Mesothelial cell of epicardium (in vitro differentiated cells): ENCODE measurements around the gene KRTAP4-2. TPM values are rescaled to one million over a fixed set of nuclear protein-coding genes. Genes with fewer than 3 reads are reported as not detected.
"Not testable (repeated sequence)": the region's sequence is repeated elsewhere in the genome, so short reads cannot be mapped to it uniquely, and the experiment has no call there.

Experiments
- DNase-seq, 2 experiments: peaks; one replicate each; pipeline ENCODE4 v3.0.0; 2021; ENCODE audit warnings: low spot score in 2 of 2; ENCODE audit not compliant: unreplicated experiment in 2 of 2
- H3K27ac Mint-ChIP-seq: 2 replicates; pipeline ENCODE4 v1.8.0; 2021; ENCODE audit warnings: mixed read lengths
- H3K27me3 Mint-ChIP-seq: 2 replicates; pipeline ENCODE4 v1.8.0; 2021; ENCODE audit warnings: low read depth, mixed read lengths
- H3K36me3 Mint-ChIP-seq: 2 replicates; pipeline ENCODE4 v1.8.0; 2021; ENCODE audit warnings: mixed read lengths
- H3K4me1 Mint-ChIP-seq: 2 replicates; pipeline ENCODE4 v1.8.0; 2021; ENCODE audit warnings: mixed read lengths
- H3K4me3 Mint-ChIP-seq: 2 replicates; pipeline ENCODE4 v1.8.0; 2021; ENCODE audit warnings: mild to moderate bottlenecking, moderate library complexity, mixed read lengths
- H3K9me3 Mint-ChIP-seq: 2 replicates; pipeline ENCODE4 v1.8.0; 2021; ENCODE audit warnings: mixed read lengths
- CTCF ChIP-seq: fragments of 200-600 bp; sonication (generic); IDR thresholded peaks from one replicate; pipeline ENCODE4 v1.5.0; 2021; ENCODE audit warnings: antibody characterized with exemption; ENCODE audit not compliant: unreplicated experiment
- total RNA-seq: library from RNA; stranded (reverse); gene quantifications from 3 replicates; pipeline ENCODE4 v1.2.1, GENCODE V29; 2021

Gene KRTAP4-2
- total RNA-seq, 1 donor from 2014 or later: not detected

- Mint-ChIP-seq H3K4me3 (no peak overlapping the region), H3K4me1 (no peaks in the 10 kb centered on the region), H3K36me3 (no peaks in the 10 kb centered on the region), H3K27me3 (no peaks in the 10 kb centered on the region), H3K27ac (no peak overlapping the region), H3K9me3 (peaks cover 23% of the 10 kb centered on the region)
- TF ChIP-seq CTCF: no peak
- no peak for DNase-seq
Observed at GRCh38 chr17:41211845-41212466, 33.9 kb upstream of the KRTAP4-2 start.

DNA sequence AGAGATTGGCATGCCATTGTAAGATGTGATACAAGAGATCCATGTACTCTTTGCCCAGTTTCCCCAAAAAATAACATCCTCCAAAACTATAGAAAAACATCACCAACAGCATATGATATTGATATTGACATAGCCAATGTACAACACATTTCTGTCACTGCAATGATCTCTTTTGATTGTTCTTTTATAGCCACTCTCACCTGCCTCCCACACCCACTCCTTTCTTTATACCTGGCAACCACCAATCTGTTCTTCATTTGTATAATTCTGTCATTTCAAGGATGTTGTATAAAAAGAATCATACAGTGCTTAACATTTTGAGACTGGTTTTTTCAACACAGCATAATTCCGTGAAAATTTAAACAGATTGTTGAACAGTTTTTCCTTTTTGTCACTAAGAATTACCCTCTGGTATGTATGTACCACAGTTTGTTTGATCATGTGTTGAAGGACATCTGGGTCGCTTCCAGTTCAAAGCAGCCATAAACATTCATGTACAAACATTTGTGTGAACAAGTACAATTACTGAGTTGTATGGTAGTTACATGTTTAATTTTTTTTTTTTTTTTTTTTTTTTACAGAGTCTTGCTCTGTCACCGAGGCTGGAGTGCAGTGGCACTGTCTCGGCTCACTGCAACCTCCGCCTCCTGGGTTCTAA lies 21.5 kb upstream of the KRTAP4-2 start:
- Mint-ChIP-seq H3K27ac (no peak overlapping the region), H3K9me3 (peaks cover 11% of the 10 kb centered on the region), H3K36me3 (peaks cover 4% of the 10 kb centered on the region), H3K4me1 (no peaks in the 10 kb centered on the region), H3K27me3 (peaks cover 2% of the 10 kb centered on the region), H3K4me3 (no peak overlapping the region)
- no peak for DNase-seq
- TF ChIP-seq CTCF: no peak

DNA sequence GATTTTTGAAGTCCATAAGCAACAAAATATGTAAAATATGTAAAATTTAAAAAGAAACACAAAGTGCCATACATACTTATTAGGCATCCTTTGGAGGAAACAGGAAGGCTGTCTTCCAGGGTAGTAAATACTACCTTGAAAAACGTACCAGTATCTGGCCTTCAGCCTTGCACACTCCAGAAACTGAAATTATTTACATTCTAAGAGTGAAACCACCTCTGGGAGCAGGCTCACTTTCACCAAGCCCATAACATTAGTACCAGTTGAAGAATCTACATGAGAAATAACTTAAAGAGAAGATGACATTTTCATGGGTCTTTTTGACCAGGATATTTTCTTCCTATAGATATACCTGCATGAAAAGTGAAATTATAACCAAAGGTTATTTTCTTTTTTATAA lies 18.0 kb upstream of the KRTAP4-2 start:
- TF ChIP-seq CTCF: no peak
- no peaks in the 10 kb centered on the region for H3K4me1 Mint-ChIP-seq
- H3K36me3 Mint-ChIP-seq: peaks cover 4% of the 10 kb centered on the region
- peaks cover 2% of the 10 kb centered on the region for H3K27me3 Mint-ChIP-seq
- no peak overlapping the region for H3K4me3 Mint-ChIP-seq
- DNase-seq: no peak
- H3K9me3 Mint-ChIP-seq: peaks cover 19% of the 10 kb centered on the region
- no peak overlapping the region for H3K27ac Mint-ChIP-seq

GRCh38 chr17:41190328-41190727 lies 12.3 kb upstream of the KRTAP4-2 start:
- Mint-ChIP-seq H3K4me3 (no peak overlapping the region), H3K9me3 (peaks cover 11% of the 10 kb centered on the region), H3K27ac (no peak overlapping the region), H3K4me1 (no peaks in the 10 kb centered on the region), H3K27me3 (peaks cover 10% of the 10 kb centered on the region), H3K36me3 (no peaks in the 10 kb centered on the region)
- no peak for DNase-seq
- TF ChIP-seq CTCF: no peak

GRCh38 chr17:41189837-41190318 lies 11.9 kb upstream of the KRTAP4-2 start, which contains the start of gene KRTAP9-1:
Gene KRTAP9-1, plus strand, starts transcription at chr17:41189887. Its CDS starts 0 bp downstream, at chr17:41189887.
- not testable (repeated sequence) for H3K4me1 Mint-ChIP-seq, H3K36me3 Mint-ChIP-seq, DNase-seq, H3K4me3 Mint-ChIP-seq, H3K27ac Mint-ChIP-seq
- Mint-ChIP-seq H3K27me3 (peaks cover 10% of the 10 kb centered on the region), H3K9me3 (peaks cover 11% of the 10 kb centered on the region)

DNA sequence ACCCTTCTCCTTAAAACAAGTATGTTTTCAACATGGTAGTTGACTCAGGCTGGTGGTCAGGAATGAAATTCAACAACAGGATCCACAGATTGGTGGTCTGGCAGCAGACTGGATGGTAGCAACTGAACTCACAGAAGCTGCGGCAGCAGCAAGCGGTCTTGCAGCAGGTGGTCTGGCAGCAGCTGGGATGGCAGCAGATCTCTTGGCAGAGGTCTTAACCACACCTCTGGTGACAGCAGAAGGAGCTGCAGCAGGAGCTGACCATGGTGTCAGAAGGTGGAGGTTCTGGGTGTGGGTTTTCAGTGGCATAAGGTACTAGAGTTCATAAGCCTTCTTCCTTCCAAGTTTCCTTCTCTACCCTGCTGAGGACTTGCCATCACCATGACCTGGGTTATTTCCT lies 8.9 kb upstream of the KRTAP4-2 start:
- Mint-ChIP-seq H3K36me3 (no peaks in the 10 kb centered on the region), H3K4me1 (peaks cover 2% of the 10 kb centered on the region), H3K27me3 (peaks cover 12% of the 10 kb centered on the region), H3K27ac (no peak overlapping the region), H3K9me3 (peaks cover 4% of the 10 kb centered on the region), H3K4me3 (no peak overlapping the region)
- DNase-seq: no peak
- no peak for TF ChIP-seq CTCF
